Measurements from ENCODE around the gene MTHFSD. TPM values are rescaled to one million over a fixed set of nuclear protein-coding genes. Genes with fewer than 3 reads are reported as not detected.

The MTHFSD gene
- total and polyA plus RNA-seq, 4 donors: 9.4 to 28.5 (median 16.6) TPM

DNA sequence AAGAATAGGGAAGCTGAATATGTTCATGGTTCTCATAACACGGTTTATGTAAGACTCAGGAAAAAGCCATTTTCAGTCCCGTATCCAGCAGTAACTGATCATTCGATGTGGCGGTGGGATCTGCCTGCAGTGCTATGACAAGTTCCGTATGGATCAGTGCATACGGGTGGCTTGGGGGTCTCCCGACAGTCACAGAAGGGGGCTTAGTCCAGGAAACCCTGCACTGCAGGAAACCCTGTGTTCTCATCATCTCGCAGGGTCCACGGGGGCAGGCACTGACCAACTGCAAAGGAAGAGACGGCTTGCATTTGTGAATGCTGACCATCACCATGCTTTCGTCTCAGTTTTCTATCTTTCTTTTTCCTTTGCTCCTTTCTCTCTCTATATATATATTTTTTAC is 7.7 kb downstream of the MTHFSD start:
- Histone ChIP-seq H3K27ac (ENCODE audit: low read depth in 1 of 2, low read length in 1 of 2) (no peak overlapping the region), H3K27me3 (ENCODE audit: control insufficient read depth in 3 of 3, insufficient read depth in 3 of 3, low read length in 2 of 3) (no peaks in the 10 kb centered on the region), H3K9ac (ENCODE audit: insufficient read depth in 1 of 2, low read length in 2 of 2) (no peak overlapping the region), H3K4me3 (no peak overlapping the region), H3K9me3 (ENCODE audit: control insufficient read depth in 4 of 4, insufficient read depth in 3 of 4, low read length in 3 of 4) (no peaks in the 10 kb centered on the region), H3K4me1 (ENCODE audit: control insufficient read depth in 5 of 5, insufficient read depth in 5 of 5, low read length in 5 of 5) (no peaks in the 10 kb centered on the region), H3K36me3 (ENCODE audit: control insufficient read depth in 4 of 4, insufficient read depth in 4 of 4, low read length in 4 of 4) (peaks cover 0 to 33% (median 14%) of the 10 kb centered on the region in 4 donors)
- WGBS, 2 donors: 95 to 97% methylated on average over 11 of the region's 11 CpGs
- ATAC-seq (ENCODE audit: insufficient read depth, low FRiP score) (no peak), DNase-seq (no peak)
- no peak for TF ChIP-seq CTCF (IDR thresholded peaks at IDR 0.05; ENCODE audit: control extremely low read depth, extremely low read depth)

DNA sequence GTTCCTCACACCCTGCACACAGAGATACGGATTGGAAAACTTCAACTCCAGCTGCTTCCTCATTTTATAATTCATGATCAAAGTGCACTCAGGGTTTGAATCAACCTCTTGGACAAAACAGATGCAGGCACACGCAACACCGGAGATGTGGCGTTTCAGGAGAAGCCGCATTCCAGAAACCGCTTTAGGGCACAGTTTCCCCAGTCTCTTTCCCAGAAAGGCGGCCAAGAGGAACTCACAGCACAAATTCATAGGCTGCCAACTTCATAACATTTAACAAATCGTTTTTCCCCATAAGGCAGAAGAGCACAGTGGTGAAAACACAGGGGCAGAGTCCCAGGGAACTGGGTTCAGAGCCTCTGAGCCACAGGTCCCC is 8.4 kb downstream of the MTHFSD start:
- 92 to 94% methylated on average over 8 of the region's 8 CpGs for WGBS, 2 donors
- DNase-seq: no peak
- Histone ChIP-seq H3K27ac (ENCODE audit: low read depth in 1 of 2, low read length in 1 of 2) (no peak overlapping the region), H3K9me3 (ENCODE audit: control insufficient read depth in 4 of 4, insufficient read depth in 3 of 4, low read length in 3 of 4) (no peaks in the 10 kb centered on the region), H3K27me3 (ENCODE audit: control insufficient read depth in 3 of 3, insufficient read depth in 3 of 3, low read length in 2 of 3) (no peaks in the 10 kb centered on the region), H3K9ac (ENCODE audit: insufficient read depth in 1 of 2, low read length in 2 of 2) (no peak overlapping the region), H3K36me3 (ENCODE audit: control insufficient read depth in 4 of 4, insufficient read depth in 4 of 4, low read length in 4 of 4) (peaks cover 0 to 32% (median 14%) of the 10 kb centered on the region in 4 donors), H3K4me1 (ENCODE audit: control insufficient read depth in 5 of 5, insufficient read depth in 5 of 5, low read length in 5 of 5) (no peaks in the 10 kb centered on the region), H3K4me3 (no peak overlapping the region)
- no peak for ATAC-seq (ENCODE audit: insufficient read depth, low FRiP score)
- TF ChIP-seq CTCF (IDR thresholded peaks at IDR 0.05; ENCODE audit: control extremely low read depth, extremely low read depth): no peak

GRCh38 chr16:86545954-86546637 is 8.9 kb downstream of the MTHFSD start:
- H3K36me3 ChIP-seq (ENCODE audit: control insufficient read depth in 4 of 4, insufficient read depth in 4 of 4, low read length in 4 of 4): peaks cover 0 to 37% (median 17%) of the 10 kb centered on the region in 4 donors
- 92 to 93% methylated on average over 19 of the region's 19 CpGs for WGBS, 2 donors
- no peak overlapping the region for H3K27ac ChIP-seq (ENCODE audit: low read depth in 1 of 2, low read length in 1 of 2)
- H3K9ac ChIP-seq (ENCODE audit: insufficient read depth in 1 of 2, low read length in 2 of 2): no peak overlapping the region
- no peaks in the 10 kb centered on the region for H3K27me3 ChIP-seq (ENCODE audit: control insufficient read depth in 3 of 3, insufficient read depth in 3 of 3, low read length in 2 of 3)
- H3K9me3 ChIP-seq (ENCODE audit: control insufficient read depth in 4 of 4, insufficient read depth in 3 of 4, low read length in 3 of 4): no peaks in the 10 kb centered on the region
- DNase-seq: no peak
- TF ChIP-seq CTCF (IDR thresholded peaks at IDR 0.05; ENCODE audit: control extremely low read depth, extremely low read depth): no peak
- H3K4me3 ChIP-seq: no peak overlapping the region
- no peak for ATAC-seq (ENCODE audit: insufficient read depth, low FRiP score)
- no peaks in the 10 kb centered on the region for H3K4me1 ChIP-seq (ENCODE audit: control insufficient read depth in 5 of 5, insufficient read depth in 5 of 5, low read length in 5 of 5)

- Histone ChIP-seq H3K9ac (ENCODE audit: insufficient read depth in 1 of 2, low read length in 2 of 2) (no peak overlapping the region), H3K4me1 (ENCODE audit: control insufficient read depth in 5 of 5, insufficient read depth in 5 of 5, low read length in 5 of 5) (no peaks in the 10 kb centered on the region), H3K4me3 (no peak overlapping the region), H3K9me3 (ENCODE audit: control insufficient read depth in 4 of 4, insufficient read depth in 3 of 4, low read length in 3 of 4) (no peaks in the 10 kb centered on the region), H3K27ac (ENCODE audit: low read depth in 1 of 2, low read length in 1 of 2) (no peak overlapping the region), H3K27me3 (ENCODE audit: control insufficient read depth in 3 of 3, insufficient read depth in 3 of 3, low read length in 2 of 3) (no peaks in the 10 kb centered on the region), H3K36me3 (ENCODE audit: control insufficient read depth in 4 of 4, insufficient read depth in 4 of 4, low read length in 4 of 4) (peaks cover 1 to 38% (median 23%) of the 10 kb centered on the region in 4 donors)
- ATAC-seq (ENCODE audit: insufficient read depth, low FRiP score) (no peak), DNase-seq (no peak)
- 80 to 89% methylated on average over 12 of the region's 12 CpGs for WGBS, 2 donors
- TF ChIP-seq CTCF (IDR thresholded peaks at IDR 0.05; ENCODE audit: control extremely low read depth, extremely low read depth): no peak
Observed at GRCh38 chr16:86545481-86545880, 9.6 kb downstream of the MTHFSD start.
